Stimulated activated CD8-positive, alpha-beta memory T cell treated with anti-CD3 and anti-CD28 coated beads, Interleukin-12 subunit alpha, Interleukin-12 subunit beta, amount 100 ng/mL, for 4 hours (primary cell): ENCODE results near the gene CASP8.
"Not testable (repeated sequence)": the region's sequence is repeated elsewhere in the genome, so short reads cannot be mapped to it uniquely, and the experiment has no call there.

ENCODE experiments used
- DNase-seq: peaks from one replicate; pipeline ENCODE4 v3.0.0-alpha.2; 2020; ENCODE audit warnings: low read depth

The CASP8 gene

GRCh38 chr2:201260302-201260800 lies at the start of gene CASP8:
Gene CASP8, plus strand, starts transcription at chr2:201260536. Its CDS starts 5,951 bp downstream, at chr2:201266487.
- peak; percentile 37 for DNase-seq

DNA sequence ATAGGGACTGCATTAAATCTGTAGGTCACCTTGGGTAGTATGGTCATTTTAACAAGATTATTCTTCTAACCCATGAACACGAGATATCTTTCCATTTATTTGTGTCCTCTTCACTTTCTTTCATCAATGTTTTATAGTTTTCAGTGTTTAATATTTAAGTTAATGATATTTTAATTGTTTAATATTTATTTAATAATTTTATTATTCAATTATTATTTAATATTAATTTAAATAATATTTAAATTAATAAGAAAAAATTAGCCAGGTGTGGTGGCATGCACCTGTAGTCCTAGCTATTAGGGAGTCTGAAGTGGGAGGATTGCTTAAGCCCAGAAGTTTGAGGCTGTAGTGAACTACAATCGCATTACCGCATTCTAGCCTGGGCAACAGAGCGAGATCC lies 44.4 kb upstream of the CASP8 start:
- DNase-seq, result no peak

- no peak for DNase-seq
These were observed 43.4 kb upstream of the CASP8 start for GRCh38 chr2:201216918-201217317.

GRCh38 chr2:201218780-201219179 lies 41.6 kb upstream of the CASP8 start:
- no peak for DNase-seq

DNA sequence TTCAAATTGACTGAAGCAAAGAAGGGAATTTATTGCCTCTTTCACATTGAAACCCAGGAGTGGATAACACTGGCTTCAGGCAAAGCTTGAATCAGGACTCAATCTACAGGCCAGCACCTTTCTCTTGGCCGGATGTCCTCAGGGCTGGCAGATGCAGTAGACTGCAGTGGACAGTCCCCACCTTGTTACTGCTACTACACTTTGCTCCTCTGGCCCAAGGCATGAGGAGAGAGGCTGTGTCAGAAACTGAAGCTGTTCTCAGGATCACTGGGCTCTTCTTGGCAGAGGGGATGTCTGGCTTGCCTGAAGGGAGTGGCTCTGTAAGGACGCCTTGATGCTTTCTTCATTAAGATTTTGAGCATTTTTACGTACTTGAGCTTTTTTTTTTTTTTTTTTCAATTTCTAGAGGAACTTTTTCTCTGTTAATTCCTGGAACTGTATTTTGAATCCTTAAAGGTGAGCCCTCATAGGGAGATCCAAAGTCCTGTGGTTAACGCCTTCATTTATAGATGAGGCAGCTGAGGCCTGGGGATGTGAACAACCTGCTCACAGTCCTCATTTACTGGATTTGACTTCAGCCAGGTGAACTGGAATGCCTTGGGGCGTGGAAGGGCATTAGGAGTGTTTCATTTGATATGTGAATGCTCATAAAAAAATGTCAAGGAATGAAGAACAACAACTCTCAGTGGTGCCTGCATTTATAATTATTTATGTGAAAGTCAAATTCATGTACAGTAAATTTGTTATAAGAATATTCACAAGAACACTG lies 40.8 kb upstream of the CASP8 start:
- DNase-seq, result no peak

- no peak for DNase-seq
These were observed 40.2 kb upstream of the CASP8 start for GRCh38 chr2:201220102-201220570.

- DNase-seq, result no peak
These were observed 37.0 kb upstream of the CASP8 start for GRCh38 chr2:201223089-201224073.

- DNase-seq, result no peak
These were observed 31.9 kb upstream of the CASP8 start for GRCh38 chr2:201228271-201228911.

DNA sequence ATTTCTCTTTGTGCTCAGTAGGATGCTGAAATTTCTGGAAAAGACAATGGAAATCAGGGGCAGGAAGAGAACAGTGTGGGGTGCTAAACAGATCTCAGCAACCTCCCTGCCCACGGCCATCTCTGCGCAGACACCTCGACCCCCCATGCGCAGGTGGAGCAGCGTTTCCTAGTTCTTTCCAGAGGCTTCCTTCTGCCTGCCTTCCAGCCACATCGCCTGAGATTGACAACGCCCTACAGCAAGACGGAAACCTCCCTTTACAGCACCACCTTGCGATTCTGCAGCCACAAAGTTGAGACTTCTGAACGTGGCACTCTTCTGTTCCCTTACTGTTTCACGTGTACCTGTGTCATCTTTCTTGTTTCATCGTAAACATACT lies 31.4 kb upstream of the CASP8 start:
- DNase-seq, result no peak

DNA sequence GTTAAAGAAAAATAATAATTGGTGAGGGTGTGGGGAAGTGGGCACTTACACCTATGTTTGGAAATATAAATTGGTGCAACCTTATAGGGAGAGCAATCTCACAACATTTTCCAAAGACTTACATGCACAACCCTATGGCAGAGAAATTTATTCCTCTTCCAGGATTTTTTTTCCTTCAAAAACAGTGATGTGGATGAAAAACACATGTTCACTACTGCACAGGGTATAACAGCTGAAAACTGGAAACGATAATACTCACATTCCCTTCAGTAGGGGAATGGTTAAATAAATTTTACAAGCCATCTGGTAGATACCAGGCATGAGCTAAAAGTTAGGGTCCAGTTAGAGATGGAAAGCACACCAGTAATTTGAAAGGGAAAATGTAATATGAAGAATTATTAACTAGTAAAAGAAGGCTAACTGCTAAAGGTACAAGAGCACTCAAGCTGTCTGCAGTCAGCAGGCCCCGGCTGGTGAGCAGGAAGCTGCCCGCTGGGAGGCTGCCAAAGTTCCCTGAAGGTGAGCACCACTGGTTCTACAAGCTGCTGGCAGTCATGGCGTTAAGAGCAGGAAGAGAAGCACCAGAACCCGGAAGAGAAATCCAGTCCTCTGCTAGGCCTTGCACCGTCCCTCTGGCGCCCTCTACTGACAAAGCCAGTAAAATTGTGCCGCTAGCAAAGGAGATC lies 28.4 kb upstream of the CASP8 start:
- DNase-seq, result peak; percentile 65

DNA sequence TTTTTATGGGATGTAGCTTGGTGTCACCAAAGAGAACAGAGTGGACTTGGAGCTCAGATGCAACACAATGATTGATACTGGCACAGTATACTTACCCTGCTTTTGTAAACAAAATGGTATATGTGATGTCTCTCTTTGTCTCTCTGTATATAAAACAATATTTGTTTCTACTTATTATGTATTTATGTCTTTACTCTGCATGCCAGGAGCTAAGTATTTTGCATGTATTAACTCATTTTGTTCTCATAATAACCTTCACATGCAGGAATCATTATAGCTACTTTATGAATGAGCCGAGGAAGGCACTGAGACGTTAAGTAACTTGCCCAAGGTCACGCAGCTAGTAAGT lies 27.9 kb upstream of the CASP8 start:
- DNase-seq, result no peak

DNA sequence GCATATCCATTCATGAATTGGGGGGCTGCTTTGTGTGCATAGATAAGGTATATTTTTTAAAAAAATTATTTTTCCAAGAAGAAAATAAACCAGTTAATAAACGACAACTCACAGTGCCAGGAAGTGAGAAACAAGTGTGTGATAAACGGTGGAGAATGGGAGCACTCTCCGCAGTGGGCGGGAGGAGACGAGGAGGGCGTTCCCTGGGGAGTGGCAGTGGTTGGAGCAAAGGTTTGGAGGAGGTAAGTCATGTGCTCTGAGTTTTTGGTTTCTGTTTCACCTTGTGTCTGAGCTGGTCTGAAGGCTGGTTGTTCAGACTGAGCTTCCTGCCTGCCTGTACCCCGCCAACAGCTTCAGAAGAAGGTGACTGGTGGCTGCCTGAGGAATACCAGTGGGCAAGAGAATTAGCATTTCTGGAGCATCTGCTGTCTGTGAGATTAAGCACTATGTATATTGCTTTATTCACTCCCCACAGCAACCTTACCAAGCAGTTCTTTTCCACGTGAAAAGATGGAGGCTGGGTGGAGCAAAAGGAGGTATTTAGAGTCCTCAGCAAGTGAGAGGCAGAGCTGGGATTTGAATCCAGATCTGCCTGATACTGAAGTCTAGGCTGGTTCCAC lies 27.0 kb upstream of the CASP8 start:
- peak; percentile 69 for DNase-seq

DNA sequence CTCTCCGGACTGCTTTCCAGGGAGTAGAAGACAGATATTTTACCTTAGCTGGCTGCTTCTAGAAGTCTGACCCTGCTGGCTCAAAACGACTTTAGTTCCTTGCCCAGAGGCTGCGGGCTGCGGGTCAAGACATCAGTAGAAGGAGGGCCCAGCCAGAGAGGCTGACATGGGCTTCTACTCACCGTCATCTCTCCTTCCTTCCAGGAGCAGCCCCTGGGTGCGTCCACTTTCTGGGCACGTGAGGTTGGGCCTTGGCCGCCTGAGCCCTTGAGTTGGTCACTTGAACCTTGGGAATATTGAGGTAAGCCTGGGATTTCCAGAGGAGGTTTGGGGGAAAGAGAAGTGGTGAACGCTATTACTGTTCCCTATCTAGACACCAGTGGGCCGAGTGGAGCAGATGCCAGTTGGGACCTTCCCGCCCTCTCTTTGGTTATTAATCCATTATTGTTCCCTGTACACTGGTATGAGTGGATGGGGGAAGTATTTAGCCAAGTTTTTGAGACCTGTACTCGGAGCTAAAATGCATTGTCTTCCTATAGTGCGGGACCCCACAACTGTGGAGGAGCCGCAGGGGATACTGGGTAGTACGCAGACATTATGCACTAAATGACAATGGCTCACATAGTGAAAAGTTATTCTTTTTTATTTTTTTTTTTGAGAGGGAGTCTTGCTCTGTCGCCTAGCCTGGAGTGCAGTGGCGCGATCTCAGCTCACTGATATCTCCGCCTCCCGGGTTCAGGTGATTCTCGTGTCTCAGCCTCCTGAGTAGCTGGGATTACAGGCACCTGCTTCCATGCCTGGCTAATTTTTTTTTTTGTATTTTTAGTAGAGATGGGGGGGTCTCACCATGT lies 26.3 kb upstream of the CASP8 start:
- no peak for DNase-seq

DNA sequence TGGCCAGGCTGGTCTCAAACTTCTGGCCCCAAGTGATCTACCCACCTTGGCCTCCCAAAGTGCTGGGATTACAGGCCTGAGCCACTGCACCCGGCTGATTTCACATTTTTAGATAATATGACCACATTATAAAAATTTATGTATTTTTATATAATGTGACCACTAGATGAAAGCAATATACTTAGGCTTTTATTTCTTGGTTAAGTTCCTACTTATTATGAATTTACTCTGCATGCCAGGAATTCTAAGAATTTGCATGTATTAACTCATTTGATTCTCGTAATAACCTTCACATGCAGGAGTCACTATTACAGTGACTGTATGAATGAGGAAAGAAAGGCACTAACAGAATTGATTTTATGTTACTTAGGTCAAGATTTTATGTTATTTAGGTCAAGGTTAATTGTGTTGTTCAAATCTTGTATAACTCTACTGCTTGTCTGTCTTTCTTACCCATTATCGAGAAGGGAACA lies 25.6 kb upstream of the CASP8 start:
- no peak for DNase-seq

DNA sequence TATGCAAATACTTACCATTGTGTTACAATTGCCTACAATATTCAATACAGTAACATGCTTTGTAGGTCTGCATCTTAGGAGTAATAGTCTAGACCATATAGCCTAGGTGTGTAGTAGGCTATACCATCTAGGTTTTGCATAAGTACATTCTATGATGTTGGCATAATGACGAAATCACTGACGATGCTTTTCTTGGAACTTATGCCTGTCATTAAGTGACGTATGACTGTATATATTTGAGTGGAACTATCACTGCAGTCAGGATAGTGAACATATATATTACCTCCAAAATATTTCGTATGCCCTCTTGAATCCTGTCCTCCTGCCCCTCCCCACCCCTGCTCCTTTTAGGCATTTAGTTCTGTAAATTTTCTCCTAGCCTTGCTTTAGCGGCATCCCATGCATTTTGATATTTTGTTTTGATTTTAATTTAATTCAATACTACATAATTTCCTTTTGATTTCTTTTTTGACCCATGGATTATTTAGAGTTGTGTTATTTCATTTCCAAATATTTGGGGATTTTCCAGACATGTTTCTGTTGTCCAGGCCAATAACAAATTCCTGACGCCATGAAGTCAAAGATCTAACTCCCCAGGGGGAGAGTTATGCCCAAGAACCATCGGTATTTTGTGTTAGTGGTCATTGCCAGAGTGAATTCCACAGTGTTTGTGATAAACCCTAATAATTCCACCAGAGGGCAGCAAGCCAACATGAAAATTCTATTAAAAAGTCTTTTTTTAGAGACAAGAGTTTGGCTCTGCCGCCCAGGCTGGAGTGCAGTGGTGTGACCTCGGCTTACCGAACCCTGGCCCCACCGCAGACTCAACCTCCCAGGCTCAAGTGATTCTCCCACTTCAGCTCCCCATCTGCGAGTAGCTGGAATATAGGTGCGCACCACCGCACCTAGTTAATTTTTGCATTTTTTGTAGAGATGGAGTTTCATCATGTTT lies 24.2 kb upstream of the CASP8 start:
- no peak for DNase-seq

GRCh38 chr2:201237486-201238123 lies 22.7 kb upstream of the CASP8 start:
- DNase-seq, result no peak

- DNase-seq, result not testable (repeated sequence)
These were observed 21.0 kb upstream of the CASP8 start for GRCh38 chr2:201239167-201239935.
